ENCODE data around the gene CD53.

GRCh38 chr1:110873856-110874255 lies 908 bp downstream of the CD53 start:
- TF ChIP-seq CTCF (IDR thresholded peaks at IDR 0.05): no peak
- no peak for TF ChIP-seq POLR2A (IDR thresholded peaks at IDR 0.05)
- no peak for TF ChIP-seq POLR2AphosphoS5 (IDR thresholded peaks at IDR 0.05)
